Endothelial cell of umbilical vein (primary cell): Measurements from ENCODE around the gene PLCD3. TPM values are rescaled to one million over a fixed set of nuclear protein-coding genes. Genes with fewer than 3 reads are reported as not detected.

Source experiments
- BruUV-seq: library from RNA; stranded (reverse); fragments of 400-500 nt; replicated peaks from 2 replicates; lab custom pipeline; 2021; lab: Mats Ljungman, UMichigan
- CTCF ChIA-PET: fragments of 300-600, 350-600 bp; sonication (Branson Sonifier 250); formaldehyde crosslinking; loops from one replicate; lab custom pipeline; 2021; ENCODE audit warnings: antibody characterized with exemption, inconsistent platforms; lab: Charles Lee
- POLR2A ChIA-PET: fragments of 300-600, 350-600 bp; sonication (Branson Sonifier 250); formaldehyde crosslinking; loops from one replicate; lab custom pipeline; 2021; ENCODE audit warnings: antibody characterized with exemption, inconsistent platforms; lab: Charles Lee
- DNase-seq: peaks from one replicate; pipeline ENCODE4 v3.0.0-alpha.2; 2011; ENCODE audit warnings: low read depth, low spot score
- FAIRE-seq: peaks from 2 replicates; lab custom pipeline; 2011; peaks lifted over from hg19 to GRCh38; lab: Jason Lieb, UNC
- H2AFZ ChIP-seq: 2 replicates; pipeline ENCODE4 v1.6.0; 2012; ENCODE audit warnings: low read depth, low read length, control low read depth, inconsistent platforms
- H3K27ac ChIP-seq: 2 replicates; pipeline ENCODE4 v1.5.1; 2011; ENCODE audit warnings: low read depth, mild to moderate bottlenecking, control low read depth, low read length, moderate library complexity; ENCODE audit not compliant: insufficient read depth
- H3K27me3 ChIP-seq, 2 experiments: 2 replicates each; pipeline versions ENCODE4 v1.6.0 to v1.6.1; 2011; ENCODE audit warnings: low read length in 2 of 2, mixed read lengths in 1 of 2; ENCODE audit not compliant: control insufficient read depth in 2 of 2, insufficient read depth in 2 of 2
- H3K36me3 ChIP-seq, 2 experiments: 2 replicates in 1 of 2; 3 replicates in 1 of 2; pipeline ENCODE4 v1.5.1; 2011; ENCODE audit warnings: low read length in 2 of 2, mild to moderate bottlenecking in 1 of 2, moderate library complexity in 1 of 2; ENCODE audit not compliant: control insufficient read depth in 2 of 2, insufficient read depth in 2 of 2; ENCODE audit errors: extremely low read depth in 1 of 2
- H3K4me1 ChIP-seq: 3 replicates; pipeline ENCODE4 v1.5.1; 2011; ENCODE audit warnings: mild to moderate bottlenecking, low read length; ENCODE audit not compliant: control insufficient read depth, insufficient read depth; ENCODE audit errors: extremely low read depth
- H3K4me2 ChIP-seq: 2 replicates; pipeline ENCODE4 v1.6.1; 2011; ENCODE audit warnings: low read length, control low read depth, mixed read lengths; ENCODE audit not compliant: insufficient read depth
- H3K4me3 ChIP-seq, 3 experiments: fragments of 200-600 bp in 1 of 3; sonication (generic), shearing (Covaris generic) in 1 of 3; replicated peaks in 1 of 3; 2 replicates each; pipeline ENCODE4 v1.5.1; 2011 to 2016; ENCODE audit warnings: control low read depth in 3 of 3, low read length in 3 of 3, mild to moderate bottlenecking in 2 of 3, inconsistent platforms in 1 of 3, low read depth in 1 of 3, moderate library complexity in 1 of 3; ENCODE audit not compliant: insufficient read depth in 1 of 3
- H3K79me2 ChIP-seq: 2 replicates; pipeline ENCODE4 v1.6.0; 2012; ENCODE audit warnings: low read length, inconsistent platforms; ENCODE audit not compliant: control insufficient read depth, insufficient read depth
- H3K9ac ChIP-seq: replicated peaks from 2 replicates; pipeline ENCODE3; 2011; ENCODE audit warnings: low read length, control low read depth; ENCODE audit not compliant: insufficient read depth; ENCODE audit errors: extremely low read depth
- H3K9me1 ChIP-seq: replicated peaks from 3 replicates; pipeline ENCODE4 v1.6.0; 2011; ENCODE audit warnings: mild to moderate bottlenecking, low read length; ENCODE audit not compliant: control insufficient read depth, insufficient read depth; ENCODE audit errors: extremely low read depth
- H3K9me3 ChIP-seq: replicated peaks from 2 replicates; pipeline ENCODE4 v1.5.1; 2012; ENCODE audit warnings: low read length, inconsistent platforms; ENCODE audit not compliant: control insufficient read depth, insufficient read depth
- H4K20me1 ChIP-seq: replicated peaks from 2 replicates; pipeline ENCODE3; 2011; ENCODE audit warnings: mild to moderate bottlenecking, low read length; ENCODE audit not compliant: control insufficient read depth, insufficient read depth; ENCODE audit errors: extremely low read depth
- CTCF ChIP-seq, 2 donors: IDR thresholded peaks; 1 replicate in 1 of 2; 2 replicates in 1 of 2; pipeline ENCODE4 v1.5.1; 2011; ENCODE audit warnings: low read length in 2 of 2, mild to moderate bottlenecking in 2 of 2, moderate library complexity in 2 of 2, control low read depth in 1 of 2, inconsistent platforms in 1 of 2, low read depth in 1 of 2; ENCODE audit not compliant: insufficient read depth in 1 of 2; ENCODE audit errors: extremely low read depth in 1 of 2
- EZH2 ChIP-seq: IDR thresholded peaks from 2 replicates; pipeline ENCODE4 v1.6.1; 2012; ENCODE audit warnings: borderline replicate concordance, low read depth, mild to moderate bottlenecking, moderate library complexity, low read length, inconsistent platforms; ENCODE audit not compliant: severe bottlenecking
- FOS ChIP-seq: IDR thresholded peaks from 2 replicates; pipeline ENCODE4 v1.6.1; 2011; ENCODE audit warnings: mild to moderate bottlenecking, low read length, moderate library complexity, borderline replicate concordance; ENCODE audit not compliant: insufficient read depth
- GATA2 ChIP-seq: IDR thresholded peaks from 2 replicates; pipeline ENCODE4 v1.7.0; 2011; ENCODE audit warnings: low read depth, mild to moderate bottlenecking, moderate library complexity, mixed read lengths, low read length; ENCODE audit not compliant: insufficient read length, insufficient read depth
- JUN ChIP-seq: IDR thresholded peaks from 2 replicates; pipeline ENCODE4 v1.6.1; 2011; ENCODE audit warnings: borderline replicate concordance, low read depth; ENCODE audit not compliant: insufficient read length, insufficient read depth
- MAX ChIP-seq: IDR thresholded peaks from 2 replicates; pipeline ENCODE4 v1.6.1; 2011; ENCODE audit not compliant: insufficient read depth, insufficient read length
- MYC ChIP-seq: IDR thresholded peaks from one replicate; pipeline ENCODE4 v1.6.1; 2011; ENCODE audit warnings: mild to moderate bottlenecking, low read depth, low read length
- POLR2A ChIP-seq: IDR thresholded peaks from 2 replicates; pipeline ENCODE4 v1.6.1; 2012; ENCODE audit warnings: low read depth, mild to moderate bottlenecking, control low read depth, low read length
- POLR2AphosphoS5 ChIP-seq: IDR thresholded peaks from 2 replicates; pipeline ENCODE4 v1.6.1; 2012; ENCODE audit warnings: low read depth, mild to moderate bottlenecking, control low read depth, low read length, moderate library complexity; ENCODE audit not compliant: insufficient read depth
- dilution Hi-C: fragments of 300-500 bp; cut with MboI; formaldehyde crosslinking; loops from one replicate; pipeline ENCODE4 v1.15.0; 2019; ENCODE audit warnings: low sequenced_read_pairs; ENCODE audit not compliant: extremely low pct_ligation_motif_present
- intact Hi-C: fragments of 100-400 bp; cut with micrococcal nuclease; formaldehyde crosslinking; loops from one replicate; pipeline ENCODE4 v1.10.0; 2022
- polyA plus RNA-seq, 4 experiments: library from polyadenylated mRNA; depleted of rRNA in 3 of 4; stranded (reverse) in 3 of 4; unstranded in 1 of 4; fragments of >200 nt; gene quantifications; 2 replicates each; pipeline versions ENCODE4 v1.2.1 to v1.2.3, GENCODE V29; 2011 to 2012; ENCODE audit warnings: missing spikeins in 1 of 4
- total RNA-seq: library from RNA; stranded (reverse); gene quantifications from 2 replicates; pipeline ENCODE4 v1.2.3, GENCODE V29; 2021

The PLCD3 gene
- total and polyA plus RNA-seq, 2 donors (not counting 3 experiments of a cell fraction or from before 2014, with no cell fraction given): 30.4 to 43.1 TPM

GRCh38 chr17:45110676-45111611, 21.4 kb downstream of the PLCD3 start:
- Histone ChIP-seq H3K4me1 (no peaks in the 10 kb centered on the region), H2AFZ (no peak overlapping the region), H3K79me2 (no peaks in the 10 kb centered on the region), H3K9ac (no peak overlapping the region), H3K4me2 (no peak overlapping the region), H3K36me3 (peaks cover 14 to 17% of the 10 kb centered on the region in 2 experiments), H3K4me3 (no peak overlapping the region), H3K9me3 (no peaks in the 10 kb centered on the region), H4K20me1 (no peaks in the 10 kb centered on the region), H3K9me1 (no peaks in the 10 kb centered on the region), H3K27ac (no peak overlapping the region), H3K27me3 (no peaks in the 10 kb centered on the region)
- FAIRE-seq: no peak
- ChIA-PET CTCF (interaction anchor here (0.6 to 3.5 kb wide), 5 partner anchors 12 to 253 kb away, joined by 3 to 61 read pairs (median 9); partner anchors contain the start of genes ACBD4 and PLCD3), POLR2A (no interaction called here)
- dilution Hi-C loops (no loop called here), intact Hi-C loops (no loop called here)
- TF ChIP-seq MYC (no peak), FOS (no peak), MAX (no peak), GATA2 (no peak), JUN (no peak), POLR2A (no peak), POLR2AphosphoS5 (no peak), CTCF (IDR thresholded peaks at IDR 0.05; ENCODE audit: extremely low read depth in 1 of 2, insufficient read depth in 1 of 2, low read depth in 1 of 2, low read length in 2 of 2) (no peak), EZH2 (no peak)
- no TSS peak for BruUV-seq
- DNase-seq: no peak
